Endothelial cell of umbilical vein (primary cell): Measurements from ENCODE around the gene RET. TPM values are rescaled to one million over a fixed set of nuclear protein-coding genes. Genes with fewer than 3 reads are reported as not detected.

ENCODE experiments used
- BruUV-seq: library from RNA; stranded (reverse); fragments of 400-500 nt; replicated peaks from 2 replicates; lab custom pipeline; 2021; lab: Mats Ljungman, UMichigan
- CTCF ChIA-PET: fragments of 300-600, 350-600 bp; sonication (Branson Sonifier 250); formaldehyde crosslinking; loops from one replicate; lab custom pipeline; 2021; ENCODE audit warnings: antibody characterized with exemption, inconsistent platforms; lab: Charles Lee
- POLR2A ChIA-PET: fragments of 300-600, 350-600 bp; sonication (Branson Sonifier 250); formaldehyde crosslinking; loops from one replicate; lab custom pipeline; 2021; ENCODE audit warnings: antibody characterized with exemption, inconsistent platforms; lab: Charles Lee
- DNase-seq: peaks from one replicate; pipeline ENCODE4 v3.0.0-alpha.2; 2011; ENCODE audit warnings: low read depth, low spot score
- FAIRE-seq: peaks from 2 replicates; lab custom pipeline; 2011; peaks lifted over from hg19 to GRCh38; lab: Jason Lieb, UNC
- H2AFZ ChIP-seq: 2 replicates; pipeline ENCODE4 v1.6.0; 2012; ENCODE audit warnings: low read depth, low read length, control low read depth, inconsistent platforms
- H3K27ac ChIP-seq: 2 replicates; pipeline ENCODE4 v1.5.1; 2011; ENCODE audit warnings: low read depth, mild to moderate bottlenecking, control low read depth, low read length, moderate library complexity; ENCODE audit not compliant: insufficient read depth
- H3K27me3 ChIP-seq, 2 experiments: 2 replicates each; pipeline versions ENCODE4 v1.6.0 to v1.6.1; 2011; ENCODE audit warnings: low read length in 2 of 2, mixed read lengths in 1 of 2; ENCODE audit not compliant: control insufficient read depth in 2 of 2, insufficient read depth in 2 of 2
- H3K36me3 ChIP-seq, 2 experiments: 2 replicates in 1 of 2; 3 replicates in 1 of 2; pipeline ENCODE4 v1.5.1; 2011; ENCODE audit warnings: low read length in 2 of 2, mild to moderate bottlenecking in 1 of 2, moderate library complexity in 1 of 2; ENCODE audit not compliant: control insufficient read depth in 2 of 2, insufficient read depth in 2 of 2; ENCODE audit errors: extremely low read depth in 1 of 2
- H3K4me1 ChIP-seq: 3 replicates; pipeline ENCODE4 v1.5.1; 2011; ENCODE audit warnings: mild to moderate bottlenecking, low read length; ENCODE audit not compliant: control insufficient read depth, insufficient read depth; ENCODE audit errors: extremely low read depth
- H3K4me2 ChIP-seq: 2 replicates; pipeline ENCODE4 v1.6.1; 2011; ENCODE audit warnings: low read length, control low read depth, mixed read lengths; ENCODE audit not compliant: insufficient read depth
- H3K4me3 ChIP-seq, 3 experiments: fragments of 200-600 bp in 1 of 3; sonication (generic), shearing (Covaris generic) in 1 of 3; replicated peaks in 1 of 3; 2 replicates each; pipeline ENCODE4 v1.5.1; 2011 to 2016; ENCODE audit warnings: control low read depth in 3 of 3, low read length in 3 of 3, mild to moderate bottlenecking in 2 of 3, inconsistent platforms in 1 of 3, low read depth in 1 of 3, moderate library complexity in 1 of 3; ENCODE audit not compliant: insufficient read depth in 1 of 3
- H3K79me2 ChIP-seq: 2 replicates; pipeline ENCODE4 v1.6.0; 2012; ENCODE audit warnings: low read length, inconsistent platforms; ENCODE audit not compliant: control insufficient read depth, insufficient read depth
- H3K9ac ChIP-seq: replicated peaks from 2 replicates; pipeline ENCODE3; 2011; ENCODE audit warnings: low read length, control low read depth; ENCODE audit not compliant: insufficient read depth; ENCODE audit errors: extremely low read depth
- H3K9me1 ChIP-seq: replicated peaks from 3 replicates; pipeline ENCODE4 v1.6.0; 2011; ENCODE audit warnings: mild to moderate bottlenecking, low read length; ENCODE audit not compliant: control insufficient read depth, insufficient read depth; ENCODE audit errors: extremely low read depth
- H3K9me3 ChIP-seq: replicated peaks from 2 replicates; pipeline ENCODE4 v1.5.1; 2012; ENCODE audit warnings: low read length, inconsistent platforms; ENCODE audit not compliant: control insufficient read depth, insufficient read depth
- H4K20me1 ChIP-seq: replicated peaks from 2 replicates; pipeline ENCODE3; 2011; ENCODE audit warnings: mild to moderate bottlenecking, low read length; ENCODE audit not compliant: control insufficient read depth, insufficient read depth; ENCODE audit errors: extremely low read depth
- CTCF ChIP-seq, 2 donors: IDR thresholded peaks; 1 replicate in 1 of 2; 2 replicates in 1 of 2; pipeline ENCODE4 v1.5.1; 2011; ENCODE audit warnings: low read length in 2 of 2, mild to moderate bottlenecking in 2 of 2, moderate library complexity in 2 of 2, control low read depth in 1 of 2, inconsistent platforms in 1 of 2, low read depth in 1 of 2; ENCODE audit not compliant: insufficient read depth in 1 of 2; ENCODE audit errors: extremely low read depth in 1 of 2
- EZH2 ChIP-seq: IDR thresholded peaks from 2 replicates; pipeline ENCODE4 v1.6.1; 2012; ENCODE audit warnings: borderline replicate concordance, low read depth, mild to moderate bottlenecking, moderate library complexity, low read length, inconsistent platforms; ENCODE audit not compliant: severe bottlenecking
- FOS ChIP-seq: IDR thresholded peaks from 2 replicates; pipeline ENCODE4 v1.6.1; 2011; ENCODE audit warnings: mild to moderate bottlenecking, low read length, moderate library complexity, borderline replicate concordance; ENCODE audit not compliant: insufficient read depth
- GATA2 ChIP-seq: IDR thresholded peaks from 2 replicates; pipeline ENCODE4 v1.7.0; 2011; ENCODE audit warnings: low read depth, mild to moderate bottlenecking, moderate library complexity, mixed read lengths, low read length; ENCODE audit not compliant: insufficient read length, insufficient read depth
- JUN ChIP-seq: IDR thresholded peaks from 2 replicates; pipeline ENCODE4 v1.6.1; 2011; ENCODE audit warnings: borderline replicate concordance, low read depth; ENCODE audit not compliant: insufficient read length, insufficient read depth
- MAX ChIP-seq: IDR thresholded peaks from 2 replicates; pipeline ENCODE4 v1.6.1; 2011; ENCODE audit not compliant: insufficient read depth, insufficient read length
- MYC ChIP-seq: IDR thresholded peaks from one replicate; pipeline ENCODE4 v1.6.1; 2011; ENCODE audit warnings: mild to moderate bottlenecking, low read depth, low read length
- POLR2A ChIP-seq: IDR thresholded peaks from 2 replicates; pipeline ENCODE4 v1.6.1; 2012; ENCODE audit warnings: low read depth, mild to moderate bottlenecking, control low read depth, low read length
- POLR2AphosphoS5 ChIP-seq: IDR thresholded peaks from 2 replicates; pipeline ENCODE4 v1.6.1; 2012; ENCODE audit warnings: low read depth, mild to moderate bottlenecking, control low read depth, low read length, moderate library complexity; ENCODE audit not compliant: insufficient read depth
- dilution Hi-C: fragments of 300-500 bp; cut with MboI; formaldehyde crosslinking; loops from one replicate; pipeline ENCODE4 v1.15.0; 2019; ENCODE audit warnings: low sequenced_read_pairs; ENCODE audit not compliant: extremely low pct_ligation_motif_present
- intact Hi-C: fragments of 100-400 bp; cut with micrococcal nuclease; formaldehyde crosslinking; loops from one replicate; pipeline ENCODE4 v1.10.0; 2022
- polyA plus RNA-seq, 4 experiments: library from polyadenylated mRNA; depleted of rRNA in 3 of 4; stranded (reverse) in 3 of 4; unstranded in 1 of 4; fragments of >200 nt; gene quantifications; 2 replicates each; pipeline versions ENCODE4 v1.2.1 to v1.2.3, GENCODE V29; 2011 to 2012; ENCODE audit warnings: missing spikeins in 1 of 4
- total RNA-seq: library from RNA; stranded (reverse); gene quantifications from 2 replicates; pipeline ENCODE4 v1.2.3, GENCODE V29; 2021

Gene RET
- total and polyA plus RNA-seq, 2 donors (not counting 3 experiments of a cell fraction or from before 2014, with no cell fraction given) = 0.04 to 0.22 TPM

- H3K9me3 ChIP-seq = no peaks in the 10 kb centered on the region
- ChIA-PET CTCF (no interaction called here), POLR2A (no interaction called here)
- no peak for FAIRE-seq
- no peak overlapping the region for H3K4me3 ChIP-seq
- BruUV-seq = no TSS peak
- no peak overlapping the region for H2AFZ ChIP-seq
- no peaks in the 10 kb centered on the region for H3K9me1 ChIP-seq
- H3K9ac ChIP-seq = no peak overlapping the region
- H3K4me2 ChIP-seq = no peak overlapping the region
- peaks cover 6 to 16% of the 10 kb centered on the region in 2 experiments for H3K27me3 ChIP-seq
- dilution Hi-C loops (no loop called here), intact Hi-C loops (no loop called here)
- TF ChIP-seq FOS (no peak), EZH2 (no peak), MYC (no peak), POLR2AphosphoS5 (no peak), GATA2 (no peak), MAX (no peak), POLR2A (no peak), JUN (no peak), CTCF (IDR thresholded peaks at IDR 0.05; ENCODE audit: extremely low read depth in 1 of 2, insufficient read depth in 1 of 2, low read depth in 1 of 2, low read length in 2 of 2) (no peak)
- peaks cover 8% of the 10 kb centered on the region for H3K4me1 ChIP-seq
- H4K20me1 ChIP-seq = no peaks in the 10 kb centered on the region
- H3K36me3 ChIP-seq = no peaks in the 10 kb centered on the region
- no peak for DNase-seq
- H3K27ac ChIP-seq = no peak overlapping the region
- peaks cover 9% of the 10 kb centered on the region for H3K79me2 ChIP-seq
Measured at GRCh38 chr10:43134126-43134905, 57.4 kb downstream of the RET start.
